ENCODE data around the gene ULK4.

The ULK4 gene

GRCh38 chr3:41330465-41330864 is 631.4 kb downstream of the ULK4 start:
- no peak for DNase-seq

- DNase-seq: no peak
Measured at GRCh38 chr3:41329881-41330280, 632.0 kb downstream of the ULK4 start.

- DNase-seq: no peak
Measured at GRCh38 chr3:41328926-41329325, 633.0 kb downstream of the ULK4 start.

- no peak for DNase-seq
Measured at GRCh38 chr3:41327718-41328117, 634.2 kb downstream of the ULK4 start.

- DNase-seq: no peak
Measured at GRCh38 chr3:41324156-41324475, 637.8 kb downstream of the ULK4 start.

GRCh38 chr3:41323467-41324155 is 638.3 kb downstream of the ULK4 start:
- DNase-seq: no peak

- no peak for DNase-seq
Measured at GRCh38 chr3:41321642-41321980, 640.3 kb downstream of the ULK4 start.

GRCh38 chr3:41320953-41321641 is 640.8 kb downstream of the ULK4 start:
- DNase-seq: no peak

- no peak for DNase-seq
Measured at GRCh38 chr3:41318520-41318919, 643.4 kb downstream of the ULK4 start.

- no peak for DNase-seq
Measured at GRCh38 chr3:41317718-41318117, 644.2 kb downstream of the ULK4 start.

- DNase-seq: no peak
Measured at GRCh38 chr3:41317298-41317697, 644.6 kb downstream of the ULK4 start.

- DNase-seq: no peak
Measured at GRCh38 chr3:41315126-41315525, 646.8 kb downstream of the ULK4 start.

GRCh38 chr3:41308119-41308518 is 653.8 kb downstream of the ULK4 start:
- no peak for DNase-seq

GRCh38 chr3:41307065-41307464 is 654.8 kb downstream of the ULK4 start:
- no peak for DNase-seq

- DNase-seq: no peak
Measured at GRCh38 chr3:41304593-41304992, 657.3 kb downstream of the ULK4 start.

- no peak for DNase-seq
Measured at GRCh38 chr3:41302295-41302694, 659.6 kb downstream of the ULK4 start.

GRCh38 chr3:41301548-41301947 is 660.4 kb downstream of the ULK4 start:
- DNase-seq: no peak

GRCh38 chr3:41299036-41299435 is 662.9 kb downstream of the ULK4 start:
- no peak for DNase-seq

GRCh38 chr3:41297750-41298149 is 664.2 kb downstream of the ULK4 start:
- DNase-seq: no peak

GRCh38 chr3:41296556-41296955 is 665.3 kb downstream of the ULK4 start:
- no peak for DNase-seq

GRCh38 chr3:41295740-41296139 is 666.2 kb downstream of the ULK4 start:
- DNase-seq: no peak

GRCh38 chr3:41293169-41293681 is 668.7 kb downstream of the ULK4 start:
- no peak for DNase-seq

- no peak for DNase-seq
Measured at GRCh38 chr3:41290736-41291135, 671.2 kb downstream of the ULK4 start.

- no peak for DNase-seq
Measured at GRCh38 chr3:41290306-41290705, 671.6 kb downstream of the ULK4 start.

GRCh38 chr3:41288785-41289184 is 673.1 kb downstream of the ULK4 start:
- no peak for DNase-seq
